GM18505 (cell line): ENCODE data around the gene BPIFB4.

Experiments
- ATAC-seq: cut with Tn5 transposase; IDR thresholded peaks from one replicate; pipeline ENCODE4 v1.9.1; 2021; ENCODE audit not compliant: unreplicated experiment
- POLR2A ChIP-seq: IDR thresholded peaks from 4 replicates; pipeline ENCODE4 v1.6.1; 2011; ENCODE audit warnings: borderline replicate concordance; ENCODE audit not compliant: insufficient read depth, insufficient read length; ENCODE audit errors: extremely low read depth

Gene BPIFB4

GRCh38 chr20:33067806-33068205, 11.6 kb upstream of the BPIFB4 start:
- ATAC-seq = no peak

GRCh38 chr20:33068251-33068939, 11.0 kb upstream of the BPIFB4 start:
- no peak for TF ChIP-seq POLR2A
- no peak for ATAC-seq

More at GRCh38 chr20:33067806-33068205, 11.6 kb upstream of the BPIFB4 start:
- no peak for TF ChIP-seq POLR2A

- no peak for ATAC-seq
- TF ChIP-seq POLR2A = no peak
Measured at GRCh38 chr20:33069673-33070072, 9.8 kb upstream of the BPIFB4 start.

GRCh38 chr20:33070111-33071053, 9.1 kb upstream of the BPIFB4 start:
- no peak for ATAC-seq

GRCh38 chr20:33071198-33071597, 8.2 kb upstream of the BPIFB4 start:
- TF ChIP-seq POLR2A = no peak

More at GRCh38 chr20:33070111-33071053, 9.1 kb upstream of the BPIFB4 start:
- TF ChIP-seq POLR2A = no peak

GRCh38 chr20:33072362-33072761, 7.1 kb upstream of the BPIFB4 start:
- TF ChIP-seq POLR2A = no peak
- ATAC-seq = no peak

More at GRCh38 chr20:33071198-33071597, 8.2 kb upstream of the BPIFB4 start:
- no peak for ATAC-seq

GRCh38 chr20:33072813-33073212, 6.6 kb upstream of the BPIFB4 start:
- ATAC-seq = no peak
- TF ChIP-seq POLR2A = no peak

GRCh38 chr20:33074675-33075074, 4.8 kb upstream of the BPIFB4 start:
- no peak for TF ChIP-seq POLR2A
- ATAC-seq = no peak

- TF ChIP-seq POLR2A = no peak
- ATAC-seq = no peak
Measured at GRCh38 chr20:33075281-33075680, 4.2 kb upstream of the BPIFB4 start.

GRCh38 chr20:33076662-33077372, 2.6 kb upstream of the BPIFB4 start:
- no peak for TF ChIP-seq POLR2A
- ATAC-seq = no peak

- TF ChIP-seq POLR2A = no peak
- ATAC-seq = no peak
Measured at GRCh38 chr20:33081411-33082154, 2.1 kb downstream of the BPIFB4 start.

- TF ChIP-seq POLR2A = no peak
- no peak for ATAC-seq
Measured at GRCh38 chr20:33082546-33082945, 3.1 kb downstream of the BPIFB4 start.
